OCI-LY3 (cell line): ENCODE measurements around the gene CMIP.

Source experiments
- EZH2phosphoT487 ChIP-seq: fragments of 200-600 bp; shearing (Covaris generic); IDR thresholded peaks from 2 replicates; pipeline ENCODE4 v1.6.1; 2018; ENCODE audit warnings: antibody characterized with exemption, mixed run types, low read depth
- TF ChIP-seq, protein P1 (sequence below): fragments of 200-600, 300-600 bp; sonication (generic); IDR thresholded peaks from 2 replicates; pipeline ENCODE4 v1.5.1; 2014; ENCODE audit warnings: antibody characterized with exemption, low read length, low read depth

DNA sequence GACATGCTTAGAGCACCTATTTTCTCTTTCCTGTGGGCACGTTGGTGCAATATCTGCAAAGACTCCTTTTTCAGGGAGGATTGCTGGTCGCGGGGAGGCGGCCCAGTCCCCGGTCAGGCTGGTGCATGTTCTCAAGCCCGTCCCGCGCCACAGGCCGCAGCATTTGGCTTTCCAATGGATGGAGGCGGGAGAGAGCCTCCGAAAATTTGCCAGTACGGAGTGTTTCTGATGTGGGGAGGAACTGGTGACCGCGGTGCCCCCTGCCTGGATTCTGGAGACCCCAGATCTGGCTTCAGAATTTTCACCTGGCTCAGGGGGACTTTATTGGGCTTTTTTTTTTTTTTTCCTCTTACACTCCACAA lies 2.3 kb downstream of the CMIP start:
- no peak for TF ChIP-seq EZH2phosphoT487
- TF ChIP-seq, protein P1, sequence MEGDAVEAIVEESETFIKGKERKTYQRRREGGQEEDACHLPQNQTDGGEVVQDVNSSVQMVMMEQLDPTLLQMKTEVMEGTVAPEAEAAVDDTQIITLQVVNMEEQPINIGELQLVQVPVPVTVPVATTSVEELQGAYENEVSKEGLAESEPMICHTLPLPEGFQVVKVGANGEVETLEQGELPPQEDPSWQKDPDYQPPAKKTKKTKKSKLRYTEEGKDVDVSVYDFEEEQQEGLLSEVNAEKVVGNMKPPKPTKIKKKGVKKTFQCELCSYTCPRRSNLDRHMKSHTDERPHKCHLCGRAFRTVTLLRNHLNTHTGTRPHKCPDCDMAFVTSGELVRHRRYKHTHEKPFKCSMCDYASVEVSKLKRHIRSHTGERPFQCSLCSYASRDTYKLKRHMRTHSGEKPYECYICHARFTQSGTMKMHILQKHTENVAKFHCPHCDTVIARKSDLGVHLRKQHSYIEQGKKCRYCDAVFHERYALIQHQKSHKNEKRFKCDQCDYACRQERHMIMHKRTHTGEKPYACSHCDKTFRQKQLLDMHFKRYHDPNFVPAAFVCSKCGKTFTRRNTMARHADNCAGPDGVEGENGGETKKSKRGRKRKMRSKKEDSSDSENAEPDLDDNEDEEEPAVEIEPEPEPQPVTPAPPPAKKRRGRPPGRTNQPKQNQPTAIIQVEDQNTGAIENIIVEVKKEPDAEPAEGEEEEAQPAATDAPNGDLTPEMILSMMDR: no peak
